ENCODE measurements around the gene CCL11. TPM values are rescaled to one million over a fixed set of nuclear protein-coding genes. Genes with fewer than 3 reads are reported as not detected.

The CCL11 gene
- total RNA-seq, 1 experiment from 2014 or later: not detected

GRCh38 chr17:34261568-34262337, 23.8 kb upstream of the CCL11 start:
- Mint-ChIP-seq H3K4me3 (no peak overlapping the region), H3K9me3 (no peaks in the 10 kb centered on the region), H3K4me1 (peaks cover 5% of the 10 kb centered on the region), H3K27ac (no peak overlapping the region), H3K36me3 (no peaks in the 10 kb centered on the region), H3K27me3 (ENCODE audit: low read depth) (peaks cover 16% of the 10 kb centered on the region)
- ChIA-PET POLR2A (no interaction called here), CTCF (no interaction called here)
- no peak for DNase-seq (ENCODE audit: low spot score)
- no peak for ATAC-seq
- TF ChIP-seq MAX (CRISPR knock-in tag; IDR thresholded peaks at IDR 0.05) (no peak), RELA (CRISPR knock-in tag; IDR thresholded peaks at IDR 0.05; ENCODE audit: borderline replicate concordance) (no peak), CDX4 (CRISPR knock-in tag; IDR thresholded peaks at IDR 0.05; ENCODE audit: borderline replicate concordance) (no peak), CREB1 (CRISPR knock-in tag; IDR thresholded peaks at IDR 0.05) (no peak), ATF1 (CRISPR knock-in tag; IDR thresholded peaks at IDR 0.05) (no peak), TEAD1 (CRISPR knock-in tag; IDR thresholded peaks at IDR 0.05) (no peak), ATF3 (CRISPR knock-in tag; conservative IDR thresholded peaks at IDR 0.05) (no peak), FOXK1 (CRISPR knock-in tag; IDR thresholded peaks at IDR 0.05) (no peak), STAT6 (CRISPR knock-in tag; conservative IDR thresholded peaks at IDR 0.05; ENCODE audit: low read depth) (no peak), ETV6 (CRISPR knock-in tag; IDR thresholded peaks at IDR 0.05) (no peak), PRRX2 (CRISPR knock-in tag; IDR thresholded peaks at IDR 0.05) (no peak), CREM (CRISPR knock-in tag; IDR thresholded peaks at IDR 0.05) (no peak), ZNF263 (CRISPR knock-in tag; IDR thresholded peaks at IDR 0.05; ENCODE audit: low read depth) (no peak), USF2 (CRISPR knock-in tag; IDR thresholded peaks at IDR 0.05) (no peak), GTF2I (CRISPR knock-in tag; conservative IDR thresholded peaks at IDR 0.05) (no peak), USF1 (CRISPR knock-in tag; IDR thresholded peaks at IDR 0.05) (no peak), ERG (CRISPR knock-in tag; IDR thresholded peaks at IDR 0.05) (no peak), ZNF512 (CRISPR knock-in tag; IDR thresholded peaks at IDR 0.05; ENCODE audit: borderline replicate concordance) (no peak), PREB (CRISPR knock-in tag; IDR thresholded peaks at IDR 0.05; ENCODE audit: borderline replicate concordance) (no peak), ZNF423 (CRISPR knock-in tag; IDR thresholded peaks at IDR 0.05) (no peak)

Data from WTC11 (cell line).